ENCODE results near the gene ODC1.
"Not testable (repeated sequence)": the region's sequence is repeated elsewhere in the genome, so short reads cannot be mapped to it uniquely, and the experiment has no call there.

The ODC1 gene

DNA sequence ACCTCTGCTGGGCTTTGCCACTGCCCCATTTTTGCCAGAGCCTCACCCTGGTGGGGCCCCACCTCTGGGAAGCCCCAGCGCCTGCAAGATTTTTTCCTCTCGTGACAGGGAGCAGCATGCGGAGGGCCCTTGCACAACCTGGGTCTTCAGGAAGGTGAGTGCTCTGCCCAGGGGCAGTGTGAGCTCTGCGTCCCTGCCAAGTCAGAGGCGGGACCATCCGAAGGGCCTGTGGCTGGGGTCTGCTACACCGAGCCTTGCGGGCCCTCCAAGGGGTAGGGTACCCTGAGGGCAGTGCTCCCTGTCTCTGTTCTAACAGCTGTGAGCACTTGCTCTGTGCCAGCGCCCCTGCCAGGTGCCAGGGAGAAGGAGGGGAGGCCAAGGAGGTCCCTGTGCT, 5.8 kb upstream of the ODC1 start:
- no peak for DNase-seq

DNA sequence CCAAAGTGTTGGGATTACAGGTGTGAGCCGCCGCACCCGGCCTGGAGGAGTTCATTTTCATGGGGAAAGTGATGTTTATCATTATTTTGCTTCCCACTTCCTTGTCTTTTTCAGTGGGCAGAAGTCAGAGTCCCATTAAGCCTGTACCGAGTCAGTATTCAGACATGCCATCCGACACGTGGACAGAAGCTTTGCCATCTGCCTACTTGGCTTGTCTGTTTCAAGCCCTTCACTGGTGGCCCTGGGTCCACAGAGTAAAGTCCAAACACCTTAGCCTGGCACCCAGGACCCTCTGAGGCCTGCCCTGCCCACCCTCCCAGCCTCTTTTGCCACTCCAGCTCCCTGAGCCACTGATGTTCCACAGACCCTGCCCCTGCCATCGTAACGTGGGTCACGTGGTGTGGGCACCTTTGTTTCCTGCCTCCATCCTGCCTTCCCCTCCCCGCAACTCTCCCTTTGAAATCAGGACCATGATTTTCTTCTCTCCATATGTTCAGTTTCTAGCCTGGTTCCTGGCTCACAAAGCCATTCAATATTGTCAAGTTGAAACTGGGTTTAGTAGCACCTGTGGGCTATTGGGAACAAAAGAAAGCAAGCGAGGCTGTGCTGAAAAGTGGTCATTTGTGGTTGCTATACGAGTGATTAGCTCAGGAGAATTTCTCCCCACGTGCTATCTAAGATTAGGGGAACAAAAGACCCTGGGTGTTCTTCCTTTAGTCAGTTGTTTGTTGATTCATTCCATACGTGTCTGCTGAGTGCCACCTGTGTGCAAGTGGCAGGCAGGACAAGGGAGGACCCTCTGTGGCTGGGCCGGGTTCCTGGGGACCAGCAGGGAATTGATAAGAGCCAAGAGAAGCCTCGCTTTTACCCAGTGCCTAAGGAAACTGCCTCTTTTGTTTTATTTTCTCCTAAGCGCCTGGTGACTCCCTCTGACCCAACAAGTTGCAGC, 5.1 kb upstream of the ODC1 start:
- DNase-seq, result no peak

DNA sequence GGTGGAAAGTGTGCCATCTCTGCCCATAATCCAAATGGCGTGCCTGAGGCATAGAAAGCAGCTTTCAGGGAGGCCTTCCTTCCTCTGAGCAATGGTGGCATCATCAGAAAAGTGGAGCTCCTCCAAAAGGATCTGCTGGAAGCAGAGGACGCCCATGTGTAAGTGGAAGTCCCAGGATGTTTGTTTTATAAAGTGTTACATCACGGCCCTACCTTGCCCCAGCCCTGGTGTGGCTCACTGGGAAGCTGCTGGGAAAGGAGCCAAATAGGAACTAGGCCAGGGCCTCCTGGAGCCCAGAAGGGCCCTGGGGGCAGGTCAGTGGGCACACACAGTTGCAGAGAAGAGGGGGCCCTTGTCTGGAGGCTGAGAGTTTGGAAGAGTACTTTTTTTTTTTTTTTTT, 4.2 kb upstream of the ODC1 start:
- DNase-seq, result no peak

DNA sequence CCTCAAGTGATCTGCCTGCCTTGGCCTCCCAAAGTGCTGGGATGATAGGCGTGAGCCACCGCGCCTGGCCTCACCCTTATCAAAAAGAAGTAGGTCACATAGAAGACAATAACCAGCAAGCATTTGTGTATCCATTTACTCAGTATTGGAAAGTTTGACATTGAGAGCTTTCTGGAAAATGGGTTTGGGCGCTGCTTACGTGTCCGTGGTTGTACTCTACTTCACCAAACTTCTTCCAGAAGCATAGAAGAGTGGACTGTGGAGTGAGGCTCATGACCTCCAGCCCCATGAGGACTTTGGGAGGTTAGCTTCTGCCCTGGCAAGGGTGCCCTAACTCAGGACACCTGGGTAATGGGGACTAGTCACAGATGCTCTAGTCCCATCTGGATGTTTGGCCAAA, 3.7 kb upstream of the ODC1 start:
- no peak for DNase-seq

DNA sequence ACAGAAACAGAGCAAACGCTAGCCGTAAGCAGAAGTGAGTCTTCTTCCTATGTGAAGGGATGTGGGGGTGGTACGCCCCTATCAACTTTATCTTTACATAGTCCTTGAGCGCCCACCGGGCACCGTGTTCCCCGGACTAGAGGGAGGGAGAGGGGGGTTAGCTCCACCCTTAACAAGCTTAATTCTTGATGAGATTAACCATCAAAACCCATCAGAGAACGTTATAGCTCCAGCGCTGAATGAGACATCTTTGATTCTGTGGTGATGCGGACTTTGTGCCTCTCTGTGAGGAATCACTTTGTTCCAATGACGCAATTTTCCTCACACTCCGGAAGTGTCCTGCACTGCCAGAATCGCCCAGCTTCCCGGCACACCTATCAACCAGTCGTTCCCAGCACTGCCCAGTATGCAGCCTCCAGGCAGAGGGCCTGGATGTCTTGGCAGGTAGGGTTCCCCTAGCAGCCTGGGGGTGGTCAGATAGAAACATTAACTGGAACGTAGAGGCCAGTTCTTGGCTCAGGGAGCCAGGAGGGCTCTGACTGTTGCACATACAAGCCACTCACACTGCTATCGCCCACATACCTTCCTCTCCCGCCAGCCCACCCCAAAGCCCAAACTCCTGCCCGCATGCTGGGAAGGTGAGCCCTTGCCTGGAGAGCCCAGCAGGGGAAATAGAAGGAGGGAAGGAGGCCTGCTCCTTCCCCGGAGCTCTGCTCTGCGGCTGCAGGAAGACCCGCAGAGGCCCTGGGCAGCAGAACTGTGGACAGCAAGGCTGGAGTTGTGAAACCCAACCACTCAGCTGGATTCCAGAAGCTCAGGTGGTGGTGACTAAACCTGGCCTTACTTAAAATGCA, 1.9 kb upstream of the ODC1 start:
- no peak for DNase-seq

DNA sequence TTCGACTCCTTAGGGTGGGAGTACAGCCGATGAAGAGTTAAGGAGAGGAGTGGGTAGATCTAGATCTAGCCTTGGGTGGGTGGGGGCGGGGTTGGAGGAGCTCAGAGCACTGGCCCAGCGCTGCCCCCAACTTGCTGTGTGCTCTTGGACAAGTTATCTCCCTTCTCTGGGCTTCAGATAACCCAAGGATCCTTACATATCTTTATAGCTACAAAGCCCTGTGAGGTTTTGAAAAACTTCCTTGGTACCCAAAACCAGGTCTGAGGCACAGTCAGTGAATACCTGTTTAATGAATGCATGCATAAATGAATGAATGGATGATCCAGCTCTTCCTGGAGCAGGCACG, 1.3 kb upstream of the ODC1 start:
- DNase-seq, result no peak

DNA sequence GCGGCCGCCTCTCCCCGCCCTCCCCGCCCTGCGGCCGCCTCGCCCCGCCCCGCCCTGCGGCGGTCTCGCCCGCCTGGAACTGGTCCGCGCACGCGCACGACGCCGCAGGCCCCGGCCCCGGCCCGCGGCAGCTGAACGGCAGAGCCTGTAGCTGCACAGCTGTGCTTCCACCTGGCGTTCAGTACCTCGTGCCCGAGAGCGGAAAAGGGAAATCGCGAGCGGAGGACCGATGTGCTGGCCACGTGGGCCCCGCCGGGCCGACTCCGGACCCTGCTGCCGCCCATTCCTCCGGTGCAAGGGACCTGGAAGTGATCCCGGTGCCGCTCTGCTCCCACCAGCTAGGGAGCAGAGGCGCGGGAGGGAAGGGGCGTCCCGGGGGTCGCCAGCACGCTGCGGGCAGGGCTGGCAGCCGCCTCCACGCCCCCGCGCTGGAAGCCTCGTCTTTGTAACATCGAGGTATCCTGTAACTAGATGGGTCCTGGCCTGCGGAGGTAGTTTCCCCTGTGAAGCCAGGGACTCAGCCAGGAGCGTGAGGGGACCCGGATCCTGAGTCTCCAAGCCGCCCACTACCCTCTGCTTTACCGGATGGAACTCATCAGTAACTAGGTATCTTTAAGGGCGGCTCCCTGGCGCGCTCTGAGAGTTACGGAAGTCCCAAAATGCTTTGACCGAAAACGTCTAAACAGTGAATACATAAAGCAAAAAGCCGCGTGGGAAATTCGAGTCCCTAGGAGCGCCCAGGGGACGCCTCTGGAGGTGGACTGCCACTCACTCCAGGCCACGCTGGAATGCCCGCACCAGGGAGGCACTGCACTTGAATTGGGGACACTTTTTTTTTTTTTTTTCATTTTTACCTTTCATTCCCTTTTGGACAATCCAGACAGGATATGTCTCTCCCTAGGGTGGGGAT, 704 bp upstream of the ODC1 start:
- peak in 47 of 56 donors; percentile 41 to 98 (median 95) for DNase-seq

DNA sequence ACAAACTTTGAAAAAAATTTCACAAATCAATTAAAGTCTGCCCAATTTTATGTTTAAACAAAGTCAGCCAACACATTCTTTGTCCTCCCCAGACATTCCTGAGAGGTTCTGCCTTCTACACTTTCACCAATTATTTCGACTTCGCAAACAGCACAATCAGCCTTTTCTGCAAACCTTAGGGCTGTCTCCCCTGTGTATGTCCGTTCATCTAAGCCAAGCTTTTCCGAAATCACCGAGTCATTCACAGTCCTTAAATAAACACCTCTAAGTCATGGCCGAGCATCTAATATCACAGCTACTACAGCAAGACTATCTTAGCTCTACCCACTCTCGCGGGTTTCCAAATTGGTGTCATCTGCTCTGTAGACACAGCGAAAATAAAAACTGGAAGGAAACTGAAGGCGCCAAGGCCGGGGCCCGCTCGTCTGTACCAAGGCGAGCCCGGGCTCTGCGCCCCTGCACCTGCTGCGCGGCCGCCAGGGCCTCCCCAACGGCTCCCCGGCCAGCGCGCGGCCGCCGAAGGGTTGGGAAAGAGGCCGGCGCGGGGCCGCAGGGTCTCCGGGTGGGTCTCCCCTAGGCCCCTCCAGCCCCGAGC, 730 bp downstream of the ODC1 start:
- DNase-seq, result peak in 23 of 56 donors; percentile 33 to 72 (median 49)

DNA sequence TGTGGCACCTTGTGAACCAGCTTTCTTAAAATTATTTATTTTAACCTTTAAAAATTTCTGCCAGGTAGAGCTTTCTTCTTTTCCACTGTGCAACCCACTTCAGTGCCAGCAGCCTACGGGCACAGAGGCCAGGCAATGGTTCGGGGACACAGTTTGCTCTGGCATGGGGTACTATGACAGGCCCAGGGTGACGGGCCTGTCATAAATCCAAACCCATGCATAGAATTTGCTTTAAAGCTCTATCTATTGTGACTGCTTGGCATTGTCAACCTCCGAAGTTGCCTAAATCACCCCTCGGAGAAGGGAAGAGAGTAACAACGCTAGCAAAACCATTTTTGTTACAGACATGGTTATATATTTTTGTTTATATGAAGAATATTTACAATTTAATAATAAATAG, 1.5 kb downstream of the ODC1 start:
- DNase-seq, result no peak

DNA sequence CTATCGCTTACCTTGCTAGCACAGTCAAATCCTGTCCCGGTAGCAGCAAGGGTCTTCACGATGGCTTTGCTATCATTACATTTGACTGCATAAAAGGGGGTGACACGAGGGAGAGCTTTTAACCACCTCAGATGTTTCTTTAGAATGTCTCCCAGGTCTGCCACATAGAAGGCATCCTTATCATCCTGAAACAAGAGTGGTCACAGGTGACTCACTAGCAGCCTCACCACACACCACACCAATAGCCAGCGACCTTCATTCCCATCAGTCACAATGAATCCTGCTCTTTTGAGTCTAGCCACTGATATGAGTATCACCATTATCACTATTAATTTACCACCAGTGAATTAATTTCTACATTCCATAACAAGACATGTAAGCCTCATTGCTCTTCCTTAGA, 3.7 kb downstream of the ODC1 start:
- DNase-seq, result no peak

DNA sequence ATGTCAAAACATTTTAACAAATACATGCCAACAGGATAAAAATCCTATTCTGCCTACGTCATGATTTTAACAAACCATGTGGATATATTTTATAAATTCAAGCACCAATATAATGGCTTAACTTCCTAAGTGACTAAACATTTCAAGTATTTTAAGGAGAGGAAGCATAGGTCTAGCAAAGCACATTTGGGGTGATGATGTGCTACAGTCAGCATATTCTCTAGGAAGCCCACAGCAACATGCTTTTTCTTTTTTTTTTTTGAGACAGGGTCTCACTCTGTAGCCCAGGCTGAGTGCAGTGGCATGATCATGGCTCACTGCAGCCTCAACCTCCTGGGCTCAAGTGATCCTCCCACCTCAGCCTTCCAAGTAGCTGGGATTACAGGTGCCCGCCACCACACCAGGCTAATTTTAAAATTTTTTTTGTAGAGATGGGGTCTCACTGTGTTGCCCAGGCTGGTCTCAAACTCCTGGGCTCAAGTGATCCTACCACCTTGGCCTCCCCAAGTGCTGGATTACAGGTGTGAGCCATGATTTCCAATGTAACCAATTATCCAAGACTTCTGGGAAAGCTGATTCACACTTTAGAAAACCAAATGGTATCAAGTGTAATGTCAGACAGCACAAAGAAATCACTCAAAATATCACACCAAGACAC, 5.5 kb downstream of the ODC1 start:
- not testable (repeated sequence) for DNase-seq

DNA sequence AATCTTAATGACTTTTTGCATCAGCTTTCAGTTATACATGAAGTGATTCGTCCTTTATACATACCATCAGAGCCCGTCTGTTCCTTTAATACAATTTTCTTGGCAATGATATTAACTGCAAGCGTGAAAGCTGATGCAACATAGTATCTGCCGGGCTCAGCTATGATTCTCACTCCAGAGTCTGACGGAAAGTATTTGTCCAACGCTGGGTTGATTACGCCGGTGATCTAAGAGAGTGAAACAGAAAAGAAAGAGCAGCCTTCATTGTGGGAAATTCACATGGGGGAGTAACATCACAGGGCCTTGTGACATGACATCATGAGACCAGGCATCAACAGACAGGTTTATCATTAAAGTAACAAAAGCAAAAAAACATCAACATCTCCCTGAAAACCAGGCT, 6.2 kb downstream of the ODC1 start:
- no peak for DNase-seq

DNA sequence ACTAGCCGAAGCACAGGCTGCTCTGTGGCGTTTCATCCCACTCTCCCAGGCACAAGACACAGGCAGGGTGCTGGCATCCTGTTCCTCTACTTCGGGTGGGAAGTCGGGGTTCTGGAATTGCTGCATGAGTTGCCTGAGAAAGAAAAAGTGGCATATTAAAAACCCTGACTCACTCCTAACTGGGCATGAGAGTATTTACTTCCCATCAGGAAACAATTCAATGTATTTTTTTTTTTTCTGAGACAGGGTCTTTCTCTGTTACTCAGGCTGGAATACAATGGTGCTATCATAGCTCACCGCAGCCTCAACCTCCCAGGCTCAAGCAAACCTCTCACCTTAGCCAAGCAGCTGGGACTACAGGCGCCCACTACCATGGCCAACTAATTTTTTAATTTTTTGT, 7.4 kb downstream of the ODC1 start:
- no peak for DNase-seq

DNA sequence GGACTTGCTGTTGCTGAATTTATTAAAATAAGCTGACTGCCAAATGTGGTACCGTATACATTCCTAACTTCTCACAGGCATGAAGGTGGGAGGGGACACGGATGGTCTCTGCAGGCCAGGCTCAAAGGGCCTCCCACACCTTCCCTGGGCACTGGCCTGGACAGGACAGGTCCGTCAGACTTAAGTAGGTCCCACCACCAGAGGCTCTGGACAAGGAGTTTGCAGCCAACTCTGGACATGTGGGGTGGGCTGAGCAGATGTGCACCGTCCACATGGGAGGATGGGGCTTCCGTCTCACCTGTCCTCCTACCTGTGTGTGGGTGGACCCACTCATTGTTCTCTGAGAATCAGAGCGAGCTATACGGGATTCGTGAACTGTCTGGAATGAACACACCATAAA, 8.2 kb downstream of the ODC1 start:
- no peak for DNase-seq

DNA sequence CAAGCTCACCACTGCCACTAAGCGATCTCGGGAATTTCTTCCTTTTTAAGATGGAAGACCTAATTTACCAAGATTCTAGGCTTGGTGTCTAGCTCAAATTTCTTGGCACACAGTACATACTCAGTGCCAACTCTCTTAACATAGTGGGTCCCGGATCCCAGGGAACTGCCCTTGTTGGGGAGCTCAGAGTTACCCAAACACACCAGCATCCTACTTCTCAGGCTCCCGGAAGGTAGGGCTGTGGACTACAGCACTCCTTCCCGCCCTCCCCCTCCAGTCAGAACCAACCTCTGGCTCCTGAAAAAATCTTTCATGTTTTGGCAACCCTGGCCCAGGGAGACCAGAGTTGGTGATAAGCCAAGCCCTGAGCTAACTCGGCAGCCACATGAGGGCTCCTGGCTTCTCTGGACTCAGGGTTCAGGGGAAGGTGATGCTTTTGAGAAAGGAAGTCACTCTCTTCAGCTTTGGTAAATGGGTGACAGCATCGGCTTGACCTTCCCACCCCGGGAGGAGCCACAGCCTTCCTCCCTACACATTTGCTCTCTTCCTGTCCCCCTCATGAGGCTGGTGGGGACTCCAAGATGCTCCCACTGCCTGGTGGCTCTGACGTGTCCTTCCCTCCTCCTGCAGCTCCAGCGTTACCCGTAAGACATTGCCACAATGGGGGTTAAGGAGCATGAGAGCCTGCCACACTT, 8.8 kb downstream of the ODC1 start:
- no peak for DNase-seq

DNA sequence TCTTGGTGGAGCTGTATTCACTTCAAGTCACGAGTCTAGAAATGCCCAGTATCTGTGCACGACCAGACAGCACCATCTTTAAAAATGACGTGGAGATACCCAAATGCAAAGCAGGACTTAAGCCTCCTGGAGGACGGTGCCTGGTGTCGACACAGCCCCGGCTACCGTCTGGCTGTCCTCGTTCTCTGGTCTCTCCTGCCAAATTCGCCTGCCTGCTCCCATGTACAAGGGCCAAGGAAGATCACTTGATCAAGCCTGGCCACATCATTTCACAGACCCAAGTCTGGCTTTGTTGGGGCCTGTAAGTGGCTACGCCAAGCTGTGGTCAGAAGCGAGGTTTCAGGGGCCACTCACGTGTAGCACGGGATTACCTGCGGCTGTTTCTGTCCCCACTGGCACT, 9.4 kb downstream of the ODC1 start:
- DNase-seq, result no peak

DNA sequence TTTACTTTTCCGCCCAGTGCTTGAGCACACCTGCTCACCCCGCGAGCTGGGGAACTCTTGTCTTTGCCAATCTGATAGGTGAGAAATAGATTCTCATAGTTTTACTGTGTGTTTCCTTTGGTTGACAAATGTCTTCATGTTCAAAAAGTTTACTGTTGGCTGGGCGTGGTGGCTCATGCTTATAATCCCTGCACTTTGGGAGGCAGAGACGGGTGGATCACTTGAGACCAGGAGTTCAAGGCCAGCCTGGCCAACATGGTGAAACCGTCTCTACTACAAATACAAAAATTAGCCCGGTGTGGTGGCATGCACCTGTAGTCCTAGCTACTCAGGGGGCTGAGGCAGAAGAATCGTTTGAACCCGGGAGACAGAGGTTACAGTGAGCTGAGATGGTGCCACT, 10.3 kb downstream of the ODC1 start:
- no peak for DNase-seq

DNA sequence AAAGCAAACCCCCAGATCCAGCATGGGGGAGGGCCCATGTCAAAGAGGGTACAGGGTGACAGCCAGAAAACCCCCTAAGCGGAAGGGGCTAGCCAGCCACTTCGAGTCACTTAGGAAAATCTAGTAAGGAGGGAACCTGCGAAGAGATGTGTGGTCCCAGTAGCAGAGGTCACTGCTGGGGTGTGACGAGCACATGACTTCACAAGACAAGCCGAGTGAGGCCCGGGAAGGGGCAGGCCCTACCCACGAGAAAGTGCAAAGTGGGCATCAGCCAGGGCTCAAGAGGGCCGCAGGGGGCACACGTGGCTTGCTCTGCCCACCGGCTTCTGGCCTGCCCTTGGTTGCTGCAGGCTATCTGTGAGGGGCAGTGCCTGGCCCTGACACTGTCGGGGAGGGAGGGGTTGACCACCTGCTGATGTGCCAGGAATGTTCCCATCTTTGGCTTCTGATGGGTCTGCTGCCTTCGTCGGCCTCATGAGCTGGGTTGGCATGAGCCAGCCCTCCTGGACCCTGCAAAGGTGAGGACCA, 11.5 kb downstream of the ODC1 start:
- no peak for DNase-seq

DNA sequence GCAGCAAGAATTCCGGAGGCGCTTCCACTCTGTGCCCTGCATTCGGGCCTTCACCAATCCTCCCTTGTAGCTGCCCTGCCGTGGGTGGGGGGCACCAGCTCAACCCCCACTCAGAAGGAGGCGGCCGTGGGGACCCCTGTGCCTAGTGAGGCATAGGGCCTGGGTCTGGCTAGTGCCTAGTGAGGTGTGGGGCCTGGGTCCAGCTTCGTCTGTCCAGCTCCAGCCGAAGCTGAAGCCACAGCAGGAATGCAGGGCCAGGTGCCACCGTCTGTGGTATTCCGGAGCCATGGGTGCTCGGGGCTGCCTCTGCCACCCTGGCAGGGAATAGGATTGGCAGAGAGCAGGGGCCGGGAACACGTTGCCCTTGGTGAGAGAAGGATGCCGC, 12.3 kb downstream of the ODC1 start:
- no peak for DNase-seq

Data from nucleus accumbens (tissue), 56 donors.